ENCODE measurements around the gene ARRDC5. TPM values are rescaled to one million over a fixed set of nuclear protein-coding genes. Genes with fewer than 3 reads are reported as not detected.

The ARRDC5 gene
- total and polyA plus RNA-seq, 2 of the 13 experiments (the other 11 are each of a cell fraction or from before 2014, with no cell fraction given) = not detected

DNA sequence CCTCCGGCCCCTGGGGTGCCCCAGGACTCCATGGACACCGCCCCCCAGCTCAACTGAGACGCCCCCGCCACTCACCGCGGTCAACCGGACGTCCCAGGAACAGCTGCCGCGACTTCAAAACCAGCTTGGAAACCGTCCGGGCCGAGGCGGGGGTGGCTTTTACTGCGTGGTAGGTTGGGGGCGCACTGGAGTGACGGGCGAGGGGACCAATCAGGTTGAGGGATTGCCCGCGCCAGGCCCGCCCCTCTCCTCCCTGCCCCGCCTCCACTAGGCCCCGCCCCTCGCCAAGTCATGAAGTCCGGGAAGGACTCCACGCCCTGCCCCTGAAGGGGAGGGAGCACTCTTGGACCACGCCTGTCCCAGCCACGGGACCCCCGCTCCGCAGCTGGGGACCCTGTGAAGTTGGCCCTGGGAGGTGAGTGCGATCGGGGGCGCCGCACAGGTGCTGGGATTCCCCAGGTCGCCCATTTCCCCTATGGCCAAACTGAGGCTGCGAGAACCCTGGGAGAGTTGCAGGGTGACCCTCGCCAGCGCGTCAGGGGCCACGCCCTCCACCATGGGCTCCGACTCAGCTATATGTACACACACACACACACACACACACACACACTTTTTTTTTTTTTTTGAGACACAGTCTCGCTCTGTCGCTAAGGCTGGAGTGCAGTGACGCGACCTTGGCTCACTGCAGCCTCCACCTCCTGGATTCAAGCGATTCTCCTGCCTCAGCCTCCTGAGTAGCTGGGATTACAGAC lies 35.0 kb downstream of the ARRDC5 start, which contains the start of gene PLIN3 (continued):
- TF ChIP-seq, protein P1, sequence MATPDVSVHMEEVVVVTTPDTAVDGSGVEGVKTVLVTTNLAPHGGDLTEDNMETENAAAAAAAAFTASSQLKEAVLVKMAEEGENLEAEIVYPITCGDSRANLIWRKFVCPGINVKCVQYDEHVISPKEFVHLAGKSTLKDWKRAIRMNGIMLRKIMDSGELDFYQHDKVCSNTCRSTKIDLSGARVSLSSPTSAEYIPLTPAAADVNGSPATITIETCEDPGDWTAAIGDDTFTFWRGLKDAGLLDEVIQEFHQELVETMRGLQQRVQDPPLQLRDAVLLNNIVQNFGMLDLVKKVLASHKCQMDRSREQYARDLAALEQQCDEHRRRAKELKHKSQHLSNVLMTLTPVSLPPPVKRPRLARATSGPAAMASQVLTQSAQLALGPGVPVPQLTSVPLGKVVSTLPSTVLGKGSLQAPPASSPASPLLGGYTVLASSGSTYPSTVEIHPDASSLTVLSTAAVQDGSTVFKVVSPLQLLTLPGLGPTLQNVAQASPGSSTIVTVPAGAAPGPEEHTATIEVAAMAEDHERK (CRISPR knock-in tag; IDR thresholded peaks at IDR 0.05; ENCODE audit: low read depth) = no peak
- TF ChIP-seq ZNF703 (CRISPR knock-in tag; IDR thresholded peaks at IDR 0.05; ENCODE audit: borderline replicate concordance) (no peak), MAZ (IDR thresholded peaks at IDR 0.05; ENCODE audit: borderline replicate concordance, low read depth, low read length) (peak; percentile 47; the same call in 1 of the 2 replicates), MAZ (CRISPR knock-in tag; IDR thresholded peaks at IDR 0.05; ENCODE audit: low read depth) (peak; percentile 68), TOPORS (CRISPR knock-in tag; IDR thresholded peaks at IDR 0.05) (no peak), NFKB2 (CRISPR knock-in tag; IDR thresholded peaks at IDR 0.05; ENCODE audit: borderline replicate concordance) (no peak; the same call in 1 of the 2 replicates), KDM2A (CRISPR knock-in tag; IDR thresholded peaks at IDR 0.05; ENCODE audit: borderline replicate concordance, low read depth) (no peak; the same call in 1 of the 2 replicates), REXO4 (CRISPR knock-in tag; IDR thresholded peaks at IDR 0.05; ENCODE audit: borderline replicate concordance) (no peak), ZFP62 (CRISPR knock-in tag; IDR thresholded peaks at IDR 0.05) (no peak), SNAI1 (CRISPR knock-in tag; IDR thresholded peaks at IDR 0.05; ENCODE audit: borderline replicate concordance) (no peak)
- TF ChIP-seq, protein P2, sequence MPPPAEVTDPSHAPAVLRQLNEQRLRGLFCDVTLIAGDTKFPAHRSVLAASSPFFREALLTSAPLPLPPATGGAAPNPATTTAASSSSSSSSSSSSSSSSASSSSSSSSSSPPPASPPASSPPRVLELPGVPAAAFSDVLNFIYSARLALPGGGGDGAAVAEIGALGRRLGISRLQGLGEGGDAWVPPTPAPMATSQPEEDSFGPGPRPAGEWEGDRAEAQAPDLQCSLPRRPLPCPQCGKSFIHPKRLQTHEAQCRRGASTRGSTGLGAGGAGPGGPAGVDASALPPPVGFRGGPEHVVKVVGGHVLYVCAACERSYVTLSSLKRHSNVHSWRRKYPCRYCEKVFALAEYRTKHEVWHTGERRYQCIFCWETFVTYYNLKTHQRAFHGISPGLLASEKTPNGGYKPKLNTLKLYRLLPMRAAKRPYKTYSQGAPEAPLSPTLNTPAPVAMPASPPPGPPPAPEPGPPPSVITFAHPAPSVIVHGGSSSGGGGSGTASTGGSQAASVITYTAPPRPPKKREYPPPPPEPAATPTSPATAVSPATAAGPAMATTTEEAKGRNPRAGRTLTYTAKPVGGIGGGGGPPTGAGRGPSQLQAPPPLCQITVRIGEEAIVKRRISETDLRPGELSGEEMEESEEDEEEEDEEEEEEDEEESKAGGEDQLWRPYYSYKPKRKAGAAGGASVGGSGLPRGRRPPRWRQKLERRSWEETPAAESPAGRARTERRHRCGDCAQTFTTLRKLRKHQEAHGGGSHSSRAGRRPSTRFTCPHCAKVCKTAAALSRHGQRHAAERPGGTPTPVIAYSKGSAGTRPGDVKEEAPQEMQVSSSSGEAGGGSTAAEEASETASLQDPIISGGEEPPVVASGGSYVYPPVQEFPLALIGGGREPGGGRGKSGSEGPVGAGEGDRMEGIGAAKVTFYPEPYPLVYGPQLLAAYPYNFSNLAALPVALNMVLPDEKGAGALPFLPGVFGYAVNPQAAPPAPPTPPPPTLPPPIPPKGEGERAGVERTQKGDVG (CRISPR knock-in tag; IDR thresholded peaks at IDR 0.05; ENCODE audit: borderline replicate concordance) = no peak
- TF ChIP-seq, protein P3, sequence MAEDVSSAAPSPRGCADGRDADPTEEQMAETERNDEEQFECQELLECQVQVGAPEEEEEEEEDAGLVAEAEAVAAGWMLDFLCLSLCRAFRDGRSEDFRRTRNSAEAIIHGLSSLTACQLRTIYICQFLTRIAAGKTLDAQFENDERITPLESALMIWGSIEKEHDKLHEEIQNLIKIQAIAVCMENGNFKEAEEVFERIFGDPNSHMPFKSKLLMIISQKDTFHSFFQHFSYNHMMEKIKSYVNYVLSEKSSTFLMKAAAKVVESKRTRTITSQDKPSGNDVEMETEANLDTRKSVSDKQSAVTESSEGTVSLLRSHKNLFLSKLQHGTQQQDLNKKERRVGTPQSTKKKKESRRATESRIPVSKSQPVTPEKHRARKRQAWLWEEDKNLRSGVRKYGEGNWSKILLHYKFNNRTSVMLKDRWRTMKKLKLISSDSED (CRISPR knock-in tag; IDR thresholded peaks at IDR 0.05) = no peak
- TF ChIP-seq, protein P4, sequence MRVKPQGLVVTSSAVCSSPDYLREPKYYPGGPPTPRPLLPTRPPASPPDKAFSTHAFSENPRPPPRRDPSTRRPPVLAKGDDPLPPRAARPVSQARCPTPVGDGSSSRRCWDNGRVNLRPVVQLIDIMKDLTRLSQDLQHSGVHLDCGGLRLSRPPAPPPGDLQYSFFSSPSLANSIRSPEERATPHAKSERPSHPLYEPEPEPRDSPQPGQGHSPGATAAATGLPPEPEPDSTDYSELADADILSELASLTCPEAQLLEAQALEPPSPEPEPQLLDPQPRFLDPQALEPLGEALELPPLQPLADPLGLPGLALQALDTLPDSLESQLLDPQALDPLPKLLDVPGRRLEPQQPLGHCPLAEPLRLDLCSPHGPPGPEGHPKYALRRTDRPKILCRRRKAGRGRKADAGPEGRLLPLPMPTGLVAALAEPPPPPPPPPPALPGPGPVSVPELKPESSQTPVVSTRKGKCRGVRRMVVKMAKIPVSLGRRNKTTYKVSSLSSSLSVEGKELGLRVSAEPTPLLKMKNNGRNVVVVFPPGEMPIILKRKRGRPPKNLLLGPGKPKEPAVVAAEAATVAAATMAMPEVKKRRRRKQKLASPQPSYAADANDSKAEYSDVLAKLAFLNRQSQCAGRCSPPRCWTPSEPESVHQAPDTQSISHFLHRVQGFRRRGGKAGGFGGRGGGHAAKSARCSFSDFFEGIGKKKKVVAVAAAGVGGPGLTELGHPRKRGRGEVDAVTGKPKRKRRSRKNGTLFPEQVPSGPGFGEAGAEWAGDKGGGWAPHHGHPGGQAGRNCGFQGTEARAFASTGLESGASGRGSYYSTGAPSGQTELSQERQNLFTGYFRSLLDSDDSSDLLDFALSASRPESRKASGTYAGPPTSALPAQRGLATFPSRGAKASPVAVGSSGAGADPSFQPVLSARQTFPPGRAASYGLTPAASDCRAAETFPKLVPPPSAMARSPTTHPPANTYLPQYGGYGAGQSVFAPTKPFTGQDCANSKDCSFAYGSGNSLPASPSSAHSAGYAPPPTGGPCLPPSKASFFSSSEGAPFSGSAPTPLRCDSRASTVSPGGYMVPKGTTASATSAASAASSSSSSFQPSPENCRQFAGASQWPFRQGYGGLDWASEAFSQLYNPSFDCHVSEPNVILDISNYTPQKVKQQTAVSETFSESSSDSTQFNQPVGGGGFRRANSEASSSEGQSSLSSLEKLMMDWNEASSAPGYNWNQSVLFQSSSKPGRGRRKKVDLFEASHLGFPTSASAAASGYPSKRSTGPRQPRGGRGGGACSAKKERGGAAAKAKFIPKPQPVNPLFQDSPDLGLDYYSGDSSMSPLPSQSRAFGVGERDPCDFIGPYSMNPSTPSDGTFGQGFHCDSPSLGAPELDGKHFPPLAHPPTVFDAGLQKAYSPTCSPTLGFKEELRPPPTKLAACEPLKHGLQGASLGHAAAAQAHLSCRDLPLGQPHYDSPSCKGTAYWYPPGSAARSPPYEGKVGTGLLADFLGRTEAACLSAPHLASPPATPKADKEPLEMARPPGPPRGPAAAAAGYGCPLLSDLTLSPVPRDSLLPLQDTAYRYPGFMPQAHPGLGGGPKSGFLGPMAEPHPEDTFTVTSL (CRISPR knock-in tag; IDR thresholded peaks at IDR 0.05; ENCODE audit: borderline replicate concordance) = no peak
- TF ChIP-seq, protein P5, sequence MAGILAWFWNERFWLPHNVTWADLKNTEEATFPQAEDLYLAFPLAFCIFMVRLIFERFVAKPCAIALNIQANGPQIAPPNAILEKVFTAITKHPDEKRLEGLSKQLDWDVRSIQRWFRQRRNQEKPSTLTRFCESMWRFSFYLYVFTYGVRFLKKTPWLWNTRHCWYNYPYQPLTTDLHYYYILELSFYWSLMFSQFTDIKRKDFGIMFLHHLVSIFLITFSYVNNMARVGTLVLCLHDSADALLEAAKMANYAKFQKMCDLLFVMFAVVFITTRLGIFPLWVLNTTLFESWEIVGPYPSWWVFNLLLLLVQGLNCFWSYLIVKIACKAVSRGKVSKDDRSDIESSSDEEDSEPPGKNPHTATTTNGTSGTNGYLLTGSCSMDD (CRISPR knock-in tag; IDR thresholded peaks at IDR 0.05) = no peak
